HepG2 (cell line): ENCODE results near the gene MARCHF2. TPM values are rescaled to one million over a fixed set of nuclear protein-coding genes. Genes with fewer than 3 reads are reported as not detected.

Experiments used
- BCL3 ChIP-seq: sonication (generic); formaldehyde crosslinking; IDR thresholded peaks from 2 replicates; pipeline ENCODE4 v1.5.1; 2020; ENCODE audit warnings: mild to moderate bottlenecking, missing genetic modification reagents, moderate library complexity
- CEBPZ ChIP-seq: IDR thresholded peaks from 2 replicates; pipeline ENCODE4 v1.6.1; 2012; ENCODE audit warnings: low read length, improper control_type of control experiment
- ELK4 ChIP-seq: sonication (generic); formaldehyde crosslinking; IDR thresholded peaks from 2 replicates; pipeline ENCODE4 v1.9.0; 2021; ENCODE audit warnings: missing genetic modification reagents, borderline replicate concordance
- GRHL1 ChIP-seq: sonication (generic); formaldehyde crosslinking; conservative IDR thresholded peaks from 2 replicates; pipeline ENCODE4 v1.8.0; 2022; ENCODE audit warnings: missing genetic modification reagents
- JUND ChIP-seq: sonication (generic); formaldehyde crosslinking; IDR thresholded peaks from 2 replicates; pipeline ENCODE4 v1.8.0; 2022; ENCODE audit warnings: mild to moderate bottlenecking, missing genetic modification reagents
- PCBP2 ChIP-seq: fragments of 200-400 bp; formaldehyde crosslinking; optimal IDR thresholded peaks from 2 replicates; pipeline ENCODE3; 2018; ENCODE audit warnings: low read length, low read depth; ENCODE audit not compliant: poor library complexity, severe bottlenecking
- PLSCR1 ChIP-seq: sonication (generic); formaldehyde crosslinking; IDR thresholded peaks from 2 replicates; pipeline ENCODE4 v1.5.0; 2020; ENCODE audit warnings: missing genetic modification reagents, mild to moderate bottlenecking, borderline replicate concordance
- RARG ChIP-seq: sonication (generic); formaldehyde crosslinking; IDR thresholded peaks from 2 replicates; pipeline ENCODE4 v1.4.0; 2020; ENCODE audit warnings: low read depth, mild to moderate bottlenecking, missing genetic modification reagents
- RFXAP ChIP-seq: sonication (generic); formaldehyde crosslinking; IDR thresholded peaks from 2 replicates; pipeline ENCODE4 v1.4.0; 2020; ENCODE audit warnings: missing genetic modification reagents, borderline replicate concordance
- TCF12 ChIP-seq, 2 experiments: fragments of 450-650 bp in 1 of 2; sonication (generic) in 1 of 2; formaldehyde crosslinking in 1 of 2; IDR thresholded peaks; 2 replicates each; pipeline versions ENCODE4 v1.6.1 to v1.8.0; 2017 to 2022; ENCODE audit warnings: antibody characterized with exemption in 1 of 2, mild to moderate bottlenecking in 1 of 2, missing genetic modification reagents in 1 of 2, moderate library complexity in 1 of 2
- TSC22D2 ChIP-seq: sonication (generic); formaldehyde crosslinking; IDR thresholded peaks from 2 replicates; pipeline ENCODE4 v1.5.1; 2020; ENCODE audit warnings: missing genetic modification reagents, mild to moderate bottlenecking, borderline replicate concordance
- ZBTB38 ChIP-seq: sonication (generic); formaldehyde crosslinking; IDR thresholded peaks from 2 replicates; pipeline ENCODE4 v1.5.1; 2020; ENCODE audit warnings: mild to moderate bottlenecking, missing genetic modification reagents
- ZFP36 ChIP-seq: fragments of 150-350 bp; IDR thresholded peaks from 2 replicates; pipeline ENCODE4 v1.6.1; 2018; ENCODE audit warnings: borderline replicate concordance, low read length, low read depth; ENCODE audit not compliant: partially characterized antibody
- ZNF143 ChIP-seq: sonication (generic); formaldehyde crosslinking; IDR thresholded peaks from 2 replicates; pipeline ENCODE4 v1.4.0; 2020; ENCODE audit warnings: missing genetic modification reagents
- ZNF337 ChIP-seq: sonication (generic); formaldehyde crosslinking; IDR thresholded peaks from 2 replicates; pipeline ENCODE4 v1.5.1; 2020; ENCODE audit warnings: missing genetic modification reagents, low read depth, mild to moderate bottlenecking, borderline replicate concordance
- ZNF703 ChIP-seq: sonication (generic); formaldehyde crosslinking; IDR thresholded peaks from 2 replicates; pipeline ENCODE4 v1.5.1; 2020; ENCODE audit warnings: missing genetic modification reagents, mild to moderate bottlenecking, moderate library complexity, borderline replicate concordance
- ZNF777 ChIP-seq: sonication (generic); formaldehyde crosslinking; IDR thresholded peaks from 2 replicates; pipeline ENCODE4 v1.4.0; 2020; ENCODE audit warnings: missing genetic modification reagents
- ZNF879 ChIP-seq: sonication (generic); formaldehyde crosslinking; IDR thresholded peaks from 2 replicates; pipeline ENCODE4 v1.8.1; 2023; ENCODE audit warnings: missing genetic modification reagents
- ZSCAN12 ChIP-seq: sonication (generic); formaldehyde crosslinking; IDR thresholded peaks from 2 replicates; pipeline ENCODE4 v1.9.0; 2021; ENCODE audit warnings: mild to moderate bottlenecking, missing genetic modification reagents
- polyA plus RNA-seq, 8 experiments: library from polyadenylated mRNA; depleted of rRNA in 3 of 8; stranded (reverse) in 7 of 8; unstranded in 1 of 8; fragments of >200 nt; fragmentation: Illumina TruSeq in 4 of 8; extraction: Trizol in 4 of 8; gene quantifications; 2 replicates each; pipeline versions ENCODE4 v1.2.1 to v1.2.3, GENCODE V29; 2011 to 2016; ENCODE audit warnings: low read depth in 4 of 8, missing spikeins in 1 of 8, mixed read lengths in 1 of 8; ENCODE audit not compliant: insufficient read depth in 1 of 8
- total RNA-seq, 5 experiments: library from RNA; depleted of rRNA; stranded (reverse); fragments of >200 nt; fragmentation: Illumina TruSeq; extraction: Trizol; gene quantifications; 2 replicates each; pipeline ENCODE4 v1.2.3, GENCODE V29; 2016; ENCODE audit warnings: low read depth in 1 of 5

Gene MARCHF2
- total and polyA plus RNA-seq, 2 of the 13 experiments (the other 11 are each of a cell fraction or from before 2014, with no cell fraction given): 12.7 to 13.0 TPM

GRCh38 chr19:8444677-8445487, 31.8 kb downstream of the MARCHF2 start, which contains the start of gene HNRNPM (continued):
- TF ChIP-seq CEBPZ: no peak
- TF ChIP-seq ZNF337: peak; percentile 67; the same call in 1 of the 2 replicates
- no peak for TF ChIP-seq TCF12 (IDR thresholded peaks at IDR 0.05)
- TF ChIP-seq TCF12 (CRISPR knock-in tag; IDR thresholded peaks at IDR 0.05): 0 out of 2 replicates have a peak, but pooled peaks have one; percentile 23
- TF ChIP-seq RARG (CRISPR knock-in tag): no peak
- peak; percentile 9 for TF ChIP-seq ZFP36
- TF ChIP-seq PLSCR1 (CRISPR knock-in tag): no peak
- peak; percentile 73 for TF ChIP-seq ZNF143 (CRISPR knock-in tag)
- no peak for TF ChIP-seq PCBP2
- peak; percentile 54; the same call in 1 of the 2 replicates for TF ChIP-seq ELK4 (CRISPR knock-in tag)
- no peak for TF ChIP-seq ZNF703 (CRISPR knock-in tag)
- peak; percentile 19; the same call in 1 of the 2 replicates for TF ChIP-seq TSC22D2 (CRISPR knock-in tag)
- TF ChIP-seq ZNF879: 0 out of 2 replicates have a peak, but pooled peaks have one; percentile 84
- peak; percentile 69 for TF ChIP-seq BCL3
- TF ChIP-seq ZNF777 (CRISPR knock-in tag): peak; percentile 24; the same call in 1 of the 2 replicates
- TF ChIP-seq JUND (CRISPR knock-in tag): no peak
- peak; percentile 70; the same call in 1 of the 2 replicates for TF ChIP-seq ZSCAN12 (CRISPR knock-in tag)
- no peak for TF ChIP-seq RFXAP
- TF ChIP-seq ZBTB38 (CRISPR knock-in tag): peak; percentile 84
- TF ChIP-seq GRHL1: no peak
